ENCODE data around the gene HOOK1.
"Not testable (repeated sequence)": the region's sequence is repeated elsewhere in the genome, so short reads cannot be mapped to it uniquely, and the experiment has no call there.

Gene HOOK1

GRCh38 chr1:59885160-59885832 lies 70.5 kb downstream of the HOOK1 start:
- no peak for DNase-seq (ENCODE audit: low spot score)

DNA sequence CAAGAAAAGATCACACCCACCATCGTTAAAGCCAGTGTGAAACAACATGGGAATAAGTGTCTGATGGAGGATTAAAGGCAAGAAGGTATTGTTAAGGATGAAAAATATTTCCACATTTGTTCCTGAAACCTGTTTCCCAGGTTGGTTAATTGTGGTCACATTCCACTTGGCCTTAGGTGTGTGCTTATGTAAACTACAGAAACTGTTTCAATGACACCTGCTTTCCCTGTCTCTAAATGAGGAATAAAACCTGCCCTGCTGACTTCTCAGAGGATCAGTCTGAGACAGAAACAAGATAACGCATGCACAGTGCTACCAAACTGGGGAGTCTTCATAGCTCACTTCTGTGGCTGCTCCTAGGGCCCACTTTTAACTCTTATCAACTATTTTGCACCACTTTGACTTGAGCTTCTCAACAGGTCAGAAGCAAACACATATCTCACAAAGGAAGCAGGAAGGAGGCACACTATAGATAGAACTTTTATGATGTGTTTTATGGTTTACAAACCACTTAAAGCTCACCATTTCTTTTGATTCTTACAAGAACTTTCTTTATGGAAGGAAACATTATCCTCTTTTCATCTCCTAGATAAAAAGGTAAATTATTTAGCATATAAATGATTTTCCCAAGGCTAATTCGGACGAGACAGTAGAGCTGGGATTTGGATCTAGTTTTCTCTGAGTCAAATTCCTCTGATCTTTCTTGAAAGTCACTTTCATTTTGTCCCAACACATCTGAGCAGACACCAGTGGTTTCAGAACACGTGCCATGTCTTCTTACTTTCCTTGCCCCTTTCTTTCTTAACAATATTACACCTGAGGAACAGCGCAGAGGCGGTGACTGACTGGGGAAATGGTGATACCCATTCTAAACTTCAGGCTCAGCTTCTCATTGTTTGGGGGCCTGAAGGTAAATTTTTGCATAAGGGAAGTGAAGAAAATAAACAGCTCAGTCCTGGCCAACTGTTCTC lies 78.4 kb downstream of the HOOK1 start:
- DNase-seq (ENCODE audit: low spot score): no peak

DNA sequence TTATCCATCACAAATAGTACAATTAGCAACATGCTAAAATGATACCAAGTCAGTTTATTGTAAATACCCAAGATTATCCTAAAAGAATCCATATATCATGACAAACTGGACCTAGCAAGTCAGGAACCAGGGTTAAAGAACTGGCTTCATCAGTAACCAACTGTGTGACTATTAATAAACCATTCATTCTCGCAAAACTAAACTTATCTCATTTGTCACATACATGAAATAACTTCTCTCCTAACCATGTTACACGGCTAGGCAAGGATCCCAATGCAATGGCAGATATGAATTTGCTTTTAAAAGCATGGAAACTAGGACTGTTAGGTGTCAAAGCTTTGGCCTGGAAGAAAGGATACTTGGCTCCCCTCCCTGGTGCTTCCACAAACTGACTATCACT lies 82.4 kb downstream of the HOOK1 start:
- no peak for DNase-seq (ENCODE audit: low spot score)

- DNase-seq (ENCODE audit: low spot score): no peak
These were observed 84.2 kb downstream of the HOOK1 start for GRCh38 chr1:59898927-59899326.

DNA sequence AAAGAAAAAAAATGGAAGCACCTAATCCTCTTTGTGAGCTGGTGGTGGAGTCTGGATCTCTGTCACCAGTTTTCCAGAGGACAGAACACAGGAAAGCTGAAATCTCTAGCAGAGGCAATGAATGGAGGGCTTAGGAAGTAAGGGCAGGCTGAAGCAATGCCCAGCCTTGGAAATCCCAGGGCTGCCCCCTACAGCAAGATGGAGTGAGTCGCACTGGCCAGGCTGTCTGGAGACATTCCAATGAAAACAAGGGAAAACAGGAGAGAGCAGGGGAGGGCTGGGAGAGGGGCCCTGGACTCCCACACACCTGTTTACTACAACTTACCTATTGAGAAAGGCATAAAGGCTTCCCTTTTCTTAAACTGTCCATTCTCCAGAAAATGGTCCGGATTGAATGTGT lies 85.9 kb downstream of the HOOK1 start:
- DNase-seq (ENCODE audit: low spot score): no peak

DNA sequence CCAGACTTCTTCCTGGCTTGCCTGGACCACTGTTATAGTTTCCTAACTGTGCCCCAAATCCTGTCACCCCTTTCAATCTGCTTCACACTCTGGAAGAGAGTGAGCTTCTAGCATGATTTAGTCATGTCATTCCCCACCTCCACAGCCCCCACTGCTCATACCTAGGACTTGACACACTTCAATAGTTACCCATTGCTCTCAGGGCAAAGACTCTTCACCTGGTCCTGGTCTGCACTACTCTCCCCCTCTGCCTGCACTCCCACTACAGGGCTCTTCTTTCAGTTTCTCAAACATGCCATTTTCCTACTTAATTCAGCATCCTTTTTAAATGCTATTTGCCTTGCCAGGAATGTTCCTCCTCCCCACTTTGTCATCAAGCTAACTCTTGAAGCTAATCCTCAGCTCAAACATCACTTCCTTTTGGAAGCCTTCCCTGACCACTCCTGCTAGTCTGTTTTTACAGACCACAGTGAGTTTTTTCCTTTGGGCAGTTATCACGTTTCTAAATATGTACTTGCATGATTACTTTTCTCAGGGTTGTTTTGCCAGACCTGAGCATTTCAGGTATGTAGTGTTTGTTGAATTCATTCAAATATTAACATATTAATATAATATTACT lies 87.1 kb downstream of the HOOK1 start:
- DNase-seq (ENCODE audit: low spot score): no peak

GRCh38 chr1:59903141-59903754 lies 88.5 kb downstream of the HOOK1 start:
- no peak for DNase-seq (ENCODE audit: low spot score)

DNA sequence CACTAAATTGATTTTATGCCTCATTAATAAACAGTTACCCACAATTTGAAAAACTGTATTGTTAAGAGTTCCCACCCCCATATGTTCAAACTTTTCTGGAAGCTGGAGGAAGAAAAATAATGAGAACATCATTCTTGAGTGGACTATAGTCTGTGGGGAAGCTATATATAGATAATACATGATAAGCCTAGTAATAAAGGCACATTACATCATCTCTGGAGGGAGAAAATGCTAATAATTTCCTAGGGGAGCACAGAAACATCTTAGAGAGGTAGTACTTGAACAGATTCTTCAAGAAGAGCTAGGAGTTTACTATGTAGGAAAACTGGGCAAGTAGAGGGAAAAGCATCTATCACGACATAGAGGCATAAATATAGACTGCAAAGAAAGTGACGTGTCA lies 92.2 kb downstream of the HOOK1 start:
- no peak for DNase-seq (ENCODE audit: low spot score)

- no peak for DNase-seq (ENCODE audit: low spot score)
These were observed 93.3 kb downstream of the HOOK1 start for GRCh38 chr1:59908084-59908483.

GRCh38 chr1:59908682-59909081 lies 93.9 kb downstream of the HOOK1 start:
- no peak for DNase-seq (ENCODE audit: low spot score)

DNA sequence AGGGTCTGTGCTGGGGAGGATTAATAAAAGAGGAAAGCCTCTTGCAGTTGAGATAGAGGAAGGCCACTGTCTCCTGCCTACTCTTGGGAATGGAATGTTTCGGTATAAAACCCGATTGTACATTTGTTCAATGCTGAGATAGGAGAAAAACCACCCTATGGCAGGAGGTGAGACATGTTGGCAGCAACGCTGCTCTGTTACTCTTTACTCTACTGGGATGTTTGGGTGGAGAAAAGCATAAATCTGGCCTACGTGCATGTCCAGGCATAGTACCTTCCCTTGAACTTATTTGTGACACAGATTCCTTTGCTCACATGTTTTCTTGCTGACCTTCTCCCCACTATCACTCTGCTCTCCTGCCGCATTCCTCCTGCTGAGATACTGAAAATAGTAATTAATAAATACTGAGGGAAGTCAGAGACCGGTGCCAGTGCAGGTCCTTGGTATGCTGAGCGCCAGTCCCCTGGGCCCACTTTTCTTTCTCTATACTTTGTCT lies 100.1 kb downstream of the HOOK1 start:
- not testable (repeated sequence) for DNase-seq (ENCODE audit: low spot score)

DNA sequence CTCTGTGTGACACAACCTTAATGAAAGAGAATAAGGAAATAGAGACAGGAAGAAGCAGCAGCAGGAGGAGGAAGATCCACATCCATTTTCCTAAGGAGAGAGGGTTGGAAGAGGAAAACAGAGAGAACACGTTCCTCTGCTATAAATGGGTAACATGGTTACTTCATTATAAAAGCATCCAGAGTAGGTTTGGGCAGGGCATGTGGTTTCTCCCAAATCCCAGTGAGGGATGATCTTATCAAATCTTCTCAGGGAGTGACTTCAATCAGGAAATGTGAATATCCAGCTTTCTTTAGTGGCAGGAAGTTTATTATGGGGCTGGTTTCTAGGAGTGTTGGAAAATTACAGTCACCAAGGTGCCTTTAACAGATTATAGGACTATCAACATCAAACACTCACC lies 100.8 kb downstream of the HOOK1 start:
- DNase-seq (ENCODE audit: low spot score): no peak

GRCh38 chr1:59917026-59917784 lies 102.5 kb downstream of the HOOK1 start:
- DNase-seq (ENCODE audit: low spot score): no peak

- DNase-seq (ENCODE audit: low spot score): no peak
These were observed 103.0 kb downstream of the HOOK1 start for GRCh38 chr1:59917785-59918180.

GRCh38 chr1:59919746-59920145 lies 105.0 kb downstream of the HOOK1 start:
- no peak for DNase-seq (ENCODE audit: low spot score)

- not testable (repeated sequence) for DNase-seq (ENCODE audit: low spot score)
These were observed 106.6 kb downstream of the HOOK1 start for GRCh38 chr1:59921258-59921899.

GRCh38 chr1:59924653-59925052 lies 109.9 kb downstream of the HOOK1 start:
- no peak for DNase-seq (ENCODE audit: low spot score)

Measured in CD4-positive, alpha-beta T cell treated with Interleukin-6 at 100 ng/mL for 8 hours (primary cell).